ENCODE data around the gene CREB3L1.

Gene CREB3L1

GRCh38 chr11:46275964-46276641 is 1.4 kb upstream of the CREB3L1 start:
- no peak for DNase-seq (ENCODE audit: low spot score)

GRCh38 chr11:46277313-46277621 is 195 bp upstream of the CREB3L1 start:
- no peak for DNase-seq (ENCODE audit: low spot score)

GRCh38 chr11:46278387-46279125 is 1.1 kb downstream of the CREB3L1 start:
- no peak for DNase-seq (ENCODE audit: low spot score)

GRCh38 chr11:46279126-46280099 is 2.0 kb downstream of the CREB3L1 start:
- DNase-seq (ENCODE audit: low spot score): peak; percentile 65

- DNase-seq (ENCODE audit: low spot score): no peak
Observed at GRCh38 chr11:46280706-46281105, 3.2 kb downstream of the CREB3L1 start.

GRCh38 chr11:46281371-46281831 is 3.9 kb downstream of the CREB3L1 start:
- no peak for DNase-seq (ENCODE audit: low spot score)

- DNase-seq (ENCODE audit: low spot score): no peak
Observed at GRCh38 chr11:46285173-46285572, 7.7 kb downstream of the CREB3L1 start.

GRCh38 chr11:46285594-46286033 is 8.2 kb downstream of the CREB3L1 start:
- DNase-seq (ENCODE audit: low spot score): no peak

- no peak for DNase-seq (ENCODE audit: low spot score)
Observed at GRCh38 chr11:46286789-46287188, 9.3 kb downstream of the CREB3L1 start.

GRCh38 chr11:46288451-46288850 is 11.0 kb downstream of the CREB3L1 start:
- DNase-seq (ENCODE audit: low spot score): no peak

GRCh38 chr11:46290011-46290410 is 12.5 kb downstream of the CREB3L1 start:
- no peak for DNase-seq (ENCODE audit: low spot score)

- DNase-seq (ENCODE audit: low spot score): no peak
Observed at GRCh38 chr11:46290598-46291309, 13.3 kb downstream of the CREB3L1 start.

GRCh38 chr11:46291441-46292150 is 14.1 kb downstream of the CREB3L1 start:
- DNase-seq (ENCODE audit: low spot score): no peak

GRCh38 chr11:46293066-46293465 is 15.6 kb downstream of the CREB3L1 start:
- DNase-seq (ENCODE audit: low spot score): no peak

GRCh38 chr11:46293641-46294103 is 16.2 kb downstream of the CREB3L1 start:
- no peak for DNase-seq (ENCODE audit: low spot score)

- no peak for DNase-seq (ENCODE audit: low spot score)
Observed at GRCh38 chr11:46294365-46295309, 17.2 kb downstream of the CREB3L1 start.

- DNase-seq (ENCODE audit: low spot score): peak; percentile 30
Observed at GRCh38 chr11:46295312-46296058, 18.0 kb downstream of the CREB3L1 start.

- no peak for DNase-seq (ENCODE audit: low spot score)
Observed at GRCh38 chr11:46296059-46296527, 18.6 kb downstream of the CREB3L1 start.

Data from pons (tissue), 1 donor.